ENCODE results near the gene POLDIP2. TPM values are rescaled to one million over a fixed set of nuclear protein-coding genes. Genes with fewer than 3 reads are reported as not detected.

Gene POLDIP2
- total and polyA plus RNA-seq, 9 donors = 37.4 to 110 (median 59.6) TPM

DNA sequence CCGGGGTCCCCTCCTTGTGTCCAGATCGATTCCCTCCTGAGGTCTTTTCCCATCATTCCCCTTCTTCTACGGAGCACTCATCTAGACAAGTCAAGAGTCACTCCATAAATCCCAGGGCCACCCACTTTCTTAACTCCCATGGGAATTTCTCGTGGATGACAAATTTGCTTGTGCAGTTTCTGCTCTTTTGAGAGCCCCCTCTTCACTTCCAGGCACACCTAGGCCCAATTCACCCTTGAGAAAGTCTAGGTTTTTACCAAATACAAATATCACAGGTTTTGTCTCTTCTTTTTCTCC is 522 bp upstream of the POLDIP2 start:
- Histone ChIP-seq H3K36me3 (no peaks in the 10 kb centered on the region), H3K9me3 (no peaks in the 10 kb centered on the region), H3K4me3 (peak overlapping the region; percentile 55), H3K27ac (no peak overlapping the region), H3K27me3 (no peaks in the 10 kb centered on the region), H3K4me1 (ENCODE audit: insufficient read depth) (peaks cover 3% of the 10 kb centered on the region)
- WGBS, 3 donors = 2 to 8% (median 5%) methylated on average over 4 of the region's 4 CpGs
- no peak for DNase-seq
- TF ChIP-seq POLR2A (IDR thresholded peaks at IDR 0.05) (no peak), EP300 (IDR thresholded peaks at IDR 0.05) (no peak)
- intact Hi-C loops (cut with DNase I) = no loop called here

GRCh38 chr17:28350271-28350670 is 7.1 kb downstream of the POLDIP2 start:
- no peaks in the 10 kb centered on the region for H3K36me3 ChIP-seq
- H3K9me3 ChIP-seq = no peaks in the 10 kb centered on the region
- no peak overlapping the region for H3K4me3 ChIP-seq
- peaks cover 21% of the 10 kb centered on the region for H3K4me1 ChIP-seq (ENCODE audit: insufficient read depth)
- TF ChIP-seq, protein P1, sequence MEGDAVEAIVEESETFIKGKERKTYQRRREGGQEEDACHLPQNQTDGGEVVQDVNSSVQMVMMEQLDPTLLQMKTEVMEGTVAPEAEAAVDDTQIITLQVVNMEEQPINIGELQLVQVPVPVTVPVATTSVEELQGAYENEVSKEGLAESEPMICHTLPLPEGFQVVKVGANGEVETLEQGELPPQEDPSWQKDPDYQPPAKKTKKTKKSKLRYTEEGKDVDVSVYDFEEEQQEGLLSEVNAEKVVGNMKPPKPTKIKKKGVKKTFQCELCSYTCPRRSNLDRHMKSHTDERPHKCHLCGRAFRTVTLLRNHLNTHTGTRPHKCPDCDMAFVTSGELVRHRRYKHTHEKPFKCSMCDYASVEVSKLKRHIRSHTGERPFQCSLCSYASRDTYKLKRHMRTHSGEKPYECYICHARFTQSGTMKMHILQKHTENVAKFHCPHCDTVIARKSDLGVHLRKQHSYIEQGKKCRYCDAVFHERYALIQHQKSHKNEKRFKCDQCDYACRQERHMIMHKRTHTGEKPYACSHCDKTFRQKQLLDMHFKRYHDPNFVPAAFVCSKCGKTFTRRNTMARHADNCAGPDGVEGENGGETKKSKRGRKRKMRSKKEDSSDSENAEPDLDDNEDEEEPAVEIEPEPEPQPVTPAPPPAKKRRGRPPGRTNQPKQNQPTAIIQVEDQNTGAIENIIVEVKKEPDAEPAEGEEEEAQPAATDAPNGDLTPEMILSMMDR (IDR thresholded peaks at IDR 0.05) = no peak
- TF ChIP-seq POLR2A (IDR thresholded peaks at IDR 0.05) = no peak
- no peak for TF ChIP-seq EP300 (IDR thresholded peaks at IDR 0.05)
- 85 to 92% (median 90%) methylated on average over 7 of the region's 7 CpGs for WGBS, 3 donors
- intact Hi-C loops (cut with DNase I) = no loop called here
- no peaks in the 10 kb centered on the region for H3K27me3 ChIP-seq
- H3K27ac ChIP-seq = no peak overlapping the region
- DNase-seq = no peak

GRCh38 chr17:28348979-28349378 is 8.3 kb downstream of the POLDIP2 start:
- Histone ChIP-seq H3K27me3 (no peaks in the 10 kb centered on the region), H3K4me3 (no peak overlapping the region), H3K4me1 (ENCODE audit: insufficient read depth) (peaks cover 23% of the 10 kb centered on the region), H3K27ac (no peak overlapping the region), H3K9me3 (no peaks in the 10 kb centered on the region), H3K36me3 (no peaks in the 10 kb centered on the region)
- WGBS, 3 donors = 52 to 93% (median 69%) methylated on average over 3 of the region's 3 CpGs
- intact Hi-C loops (cut with DNase I) = no loop called here
- DNase-seq = no peak
- no peak for TF ChIP-seq POLR2A (IDR thresholded peaks at IDR 0.05)
- TF ChIP-seq, protein P1 (IDR thresholded peaks at IDR 0.05) = no peak
- TF ChIP-seq EP300 (IDR thresholded peaks at IDR 0.05) = no peak

GRCh38 chr17:28347261-28347891 is 10.0 kb downstream of the POLDIP2 start:
- Histone ChIP-seq H3K36me3 (no peaks in the 10 kb centered on the region), H3K27ac (peak overlapping the region; percentile 12 to 69), H3K9me3 (no peaks in the 10 kb centered on the region), H3K4me3 (no peak overlapping the region), H3K27me3 (no peaks in the 10 kb centered on the region), H3K4me1 (ENCODE audit: insufficient read depth) (peaks cover 23% of the 10 kb centered on the region)
- DNase-seq = peak in 3 of 5 donors; percentile 38 to 60 (median 46)
- TF ChIP-seq, protein P1 (IDR thresholded peaks at IDR 0.05) = no peak
- TF ChIP-seq EP300 (IDR thresholded peaks at IDR 0.05) = no peak
- no peak for TF ChIP-seq POLR2A (IDR thresholded peaks at IDR 0.05)
- WGBS, 3 donors = 17 to 40% (median 17%) methylated on average over 8 of the region's 8 CpGs
- intact Hi-C loops (cut with DNase I) = no loop called here

DNA sequence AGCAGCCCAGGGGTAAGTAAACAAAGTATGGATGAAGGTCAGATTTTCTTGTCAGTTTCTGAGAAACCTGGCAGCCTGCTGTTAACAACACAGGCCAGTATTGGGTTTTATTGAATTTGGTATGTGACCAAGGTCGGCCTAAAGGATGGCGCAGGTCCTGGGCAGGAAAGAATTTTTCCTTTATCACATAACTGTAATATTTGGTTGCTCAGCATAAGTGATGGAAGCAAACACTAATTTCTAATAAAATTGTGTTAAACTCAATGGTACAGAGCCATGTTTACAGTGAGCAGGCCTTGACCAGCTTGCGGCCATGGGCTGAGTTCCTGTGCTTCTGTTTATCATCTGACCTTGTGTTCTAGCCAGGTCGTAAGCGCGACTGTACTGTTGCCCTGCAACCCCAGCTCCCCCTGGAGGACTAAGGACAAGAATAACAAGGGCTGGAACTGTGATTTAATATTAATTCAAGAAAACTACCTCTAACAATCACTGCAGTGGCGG is 10.5 kb downstream of the POLDIP2 start:
- intact Hi-C loops (cut with DNase I) = no loop called here
- Histone ChIP-seq H3K4me1 (ENCODE audit: insufficient read depth) (peaks cover 23% of the 10 kb centered on the region), H3K27me3 (no peaks in the 10 kb centered on the region), H3K27ac (peak overlapping the region in 1 of 2 donors; percentile 69), H3K4me3 (no peak overlapping the region), H3K9me3 (no peaks in the 10 kb centered on the region), H3K36me3 (no peaks in the 10 kb centered on the region)
- WGBS, 3 donors = 5 to 18% (median 12%) methylated on average over 7 of the region's 7 CpGs
- peak in 4 of 5 donors; percentile 57 to 76 (median 66) for DNase-seq
- no peak for TF ChIP-seq EP300 (IDR thresholded peaks at IDR 0.05)
- TF ChIP-seq, protein P1 (IDR thresholded peaks at IDR 0.05) = peak in 1 of 3 donors; percentile 42

Measured in ovary (tissue), 9 donors.